Stimulated activated naive CD4-positive, alpha-beta T cell treated with Interleukin-2 at 50 U/mL for 16 hours (primary cell): ENCODE measurements around the gene CES2.
A peak's percentile ranks its signal among the peaks of the same experiment; 100 is the strongest.

Source experiments
- DNase-seq: peaks from one replicate; lab custom pipeline; 2025; lab: John Stamatoyannopoulos, UW

The CES2 gene

GRCh38 chr16:66918803-66919568, 16.3 kb upstream of the CES2 start, which contains the start of gene CDH16:
TSS of gene CDH16 (minus strand) at chr16:66918885. CDS start at chr16:66918065, 820 bp downstream.
- no peak for DNase-seq

- DNase-seq: no peak
Observed at GRCh38 chr16:66919569-66920298, 15.6 kb upstream of the CES2 start.

GRCh38 chr16:66920299-66920590, 15.1 kb upstream of the CES2 start:
- no peak for DNase-seq

DNA sequence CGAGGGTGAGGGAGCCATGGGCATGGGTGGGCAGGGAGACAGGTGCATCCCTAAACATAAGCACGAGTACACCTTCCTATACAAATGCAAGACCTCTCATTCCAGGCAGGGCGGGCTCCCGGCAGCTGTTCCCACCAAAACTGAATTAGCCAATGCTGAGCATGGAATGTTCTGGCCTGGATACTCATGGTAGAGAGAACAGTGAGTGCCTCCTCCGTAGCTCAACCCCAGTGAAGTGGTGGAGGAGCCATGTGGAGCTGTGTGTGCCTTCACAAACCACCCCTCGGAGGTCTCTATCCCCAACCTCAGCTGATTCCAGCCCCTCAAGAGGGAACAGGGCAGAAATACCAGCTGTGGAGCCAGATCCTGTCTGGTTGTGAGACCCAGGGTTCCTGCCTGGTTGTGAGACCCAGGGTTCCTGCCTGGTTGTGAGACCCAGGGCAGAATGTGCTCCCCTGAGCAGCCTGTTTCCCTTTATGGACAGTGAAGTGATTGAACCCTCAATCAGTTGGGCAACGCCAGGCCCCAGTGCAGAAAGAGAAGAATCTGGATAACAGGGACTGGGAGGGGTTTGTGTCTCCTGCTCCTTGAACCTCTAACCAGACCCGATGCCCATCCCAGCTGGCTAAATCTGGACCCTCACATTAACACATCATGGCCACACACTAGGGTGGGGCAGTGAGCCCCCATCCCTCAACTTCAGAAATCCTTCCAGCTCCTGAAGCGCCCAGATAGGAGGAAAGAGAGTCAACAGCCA, 14.2 kb upstream of the CES2 start:
- DNase-seq: no peak

DNA sequence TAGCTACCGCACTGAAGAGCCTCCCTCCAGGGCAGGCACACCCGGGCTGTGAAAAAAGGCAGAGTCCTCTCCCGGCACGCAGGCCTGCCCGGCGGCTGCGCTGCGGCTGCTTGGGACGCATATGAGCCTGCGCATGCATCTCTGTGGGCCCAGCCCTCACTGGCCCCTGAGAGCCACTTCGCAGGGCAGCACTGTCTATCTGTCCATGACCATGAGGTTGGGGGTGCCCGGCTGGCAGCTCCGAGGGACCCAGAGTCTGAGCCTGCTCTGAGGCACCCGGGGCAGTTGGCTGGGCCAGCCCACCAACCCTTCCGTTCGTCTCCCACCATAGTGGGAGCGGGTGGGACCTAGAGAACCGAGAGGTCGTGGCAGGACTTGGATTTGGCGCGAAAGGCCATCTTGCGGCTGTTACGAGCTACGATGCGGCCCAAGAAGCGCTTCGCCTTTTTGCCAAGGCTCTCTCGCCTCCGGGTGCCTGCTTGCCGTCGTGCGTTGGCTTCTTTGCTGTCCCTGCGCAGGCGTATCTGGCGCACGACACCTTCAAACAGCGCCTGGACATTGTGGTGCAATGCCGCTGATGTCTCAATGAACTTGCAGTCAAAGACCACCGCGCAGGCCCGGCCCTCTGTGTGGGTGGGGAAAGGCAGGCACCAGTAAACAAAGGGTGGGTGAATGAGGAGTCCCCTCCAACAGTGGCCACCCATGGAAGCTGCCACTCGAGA, 13.4 kb upstream of the CES2 start:
- no peak for DNase-seq

DNA sequence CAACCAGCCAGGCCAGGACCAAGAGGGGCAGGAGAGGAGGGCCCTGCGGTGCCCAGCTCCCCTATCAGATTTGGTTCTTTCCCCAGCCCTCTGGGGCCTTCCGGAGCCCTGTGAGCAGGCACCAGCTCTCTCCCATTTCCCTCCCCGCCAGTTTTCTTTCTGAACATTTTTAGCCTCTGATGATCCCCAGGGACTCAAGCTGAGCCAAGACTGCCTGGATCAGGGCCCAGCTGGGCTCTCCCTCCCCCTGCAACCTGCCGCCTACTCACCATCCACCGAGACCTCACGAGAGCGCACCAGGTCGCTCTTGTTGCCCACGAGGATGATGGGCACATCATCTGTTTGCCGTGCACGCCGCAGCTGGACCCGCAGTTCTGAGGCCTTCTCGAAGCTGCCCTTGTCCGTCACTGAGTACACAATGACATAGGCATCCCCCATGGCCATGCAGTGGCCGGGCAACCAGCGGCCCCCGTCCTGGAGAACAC, 12.0 kb upstream of the CES2 start:
- DNase-seq: no peak

DNA sequence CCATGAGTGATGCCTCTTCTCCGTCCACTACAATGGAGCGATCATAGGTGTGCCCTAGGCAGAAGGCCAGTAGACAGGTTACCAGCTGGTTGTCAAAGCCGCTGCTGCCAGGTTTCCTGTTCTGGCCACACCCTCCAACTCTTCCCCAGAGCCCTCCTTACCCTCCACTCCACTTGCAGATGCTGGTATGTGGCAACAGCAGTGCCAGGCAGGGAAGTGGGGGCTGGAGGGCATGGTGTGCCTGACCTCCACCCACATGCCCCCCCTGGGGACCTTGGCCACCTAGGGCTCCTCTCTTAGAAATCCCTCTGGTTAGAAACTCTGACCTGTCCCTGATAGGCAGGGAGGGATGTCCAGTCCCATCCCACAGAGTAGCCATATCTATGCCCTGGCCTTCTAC, 11.4 kb upstream of the CES2 start:
- no peak for DNase-seq

GRCh38 chr16:66924527-66925321, 10.6 kb upstream of the CES2 start:
- peak; percentile 35 for DNase-seq

GRCh38 chr16:66925322-66925840, 9.9 kb upstream of the CES2 start, which contains the start of gene RRAD:
TSS of gene RRAD (minus strand) at chr16:66925535. CDS start at chr16:66925179, 356 bp downstream.
- DNase-seq: no peak

DNA sequence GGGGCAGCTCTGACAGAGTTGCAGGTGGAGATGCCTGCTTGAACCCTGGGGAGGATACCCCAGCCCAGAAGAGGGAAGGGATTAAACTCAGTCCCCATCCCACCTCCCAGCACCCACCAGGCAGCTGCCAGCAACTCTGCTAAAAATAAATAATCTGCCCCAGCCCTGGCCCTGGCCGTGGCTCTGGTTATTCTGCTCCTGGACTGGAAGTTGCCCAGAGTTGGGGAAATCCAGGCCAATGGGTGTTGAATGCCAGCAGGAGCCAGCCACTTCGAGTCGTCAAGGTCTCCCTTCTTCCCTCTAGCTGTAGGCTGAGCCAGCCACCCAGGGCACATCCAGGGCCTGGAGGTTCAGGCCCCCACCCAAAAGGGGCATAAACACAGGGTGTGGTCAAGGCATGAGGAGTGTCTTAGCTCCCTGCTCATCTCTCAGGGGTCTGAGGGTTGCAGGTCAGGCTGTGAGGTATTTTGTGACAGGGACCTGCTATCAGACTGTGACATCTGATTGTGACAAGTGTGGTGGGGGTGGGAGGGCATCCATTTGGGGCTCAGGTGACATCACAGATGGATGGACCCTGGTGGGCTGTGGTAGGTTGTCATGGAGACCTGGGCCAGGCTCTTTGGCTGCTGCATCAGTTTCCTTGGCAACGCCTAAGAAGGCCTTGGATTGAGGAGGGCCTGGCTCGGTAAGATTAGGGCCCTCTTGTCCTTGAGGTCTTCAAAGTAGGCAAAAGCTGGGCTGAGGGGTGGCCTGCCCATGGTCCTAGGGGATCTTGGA, 9.0 kb upstream of the CES2 start:
- no peak for DNase-seq

DNA sequence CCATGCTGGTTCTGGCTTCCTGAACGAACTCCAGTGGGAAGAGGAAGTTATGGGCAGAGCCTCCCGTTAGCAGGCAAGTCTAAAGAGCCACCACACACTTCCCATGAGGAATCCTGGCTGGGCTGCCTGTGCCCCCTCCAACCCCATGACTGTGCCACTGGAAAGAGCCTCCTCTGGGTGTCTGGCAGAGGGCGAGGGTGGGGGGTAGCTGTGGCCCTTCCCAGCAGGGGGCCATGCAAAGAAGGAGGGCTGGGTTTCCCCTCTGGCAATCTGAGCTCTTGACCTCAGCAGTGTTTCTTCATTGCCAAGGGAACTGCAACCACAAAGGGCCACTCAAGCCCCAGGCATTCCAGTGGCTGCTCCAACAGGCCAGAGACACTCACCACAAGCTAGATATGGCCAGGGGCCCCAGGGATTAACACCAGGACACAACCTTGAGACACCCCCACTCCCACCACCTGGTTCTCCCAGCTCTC, 8.3 kb upstream of the CES2 start:
- no peak for DNase-seq

DNA sequence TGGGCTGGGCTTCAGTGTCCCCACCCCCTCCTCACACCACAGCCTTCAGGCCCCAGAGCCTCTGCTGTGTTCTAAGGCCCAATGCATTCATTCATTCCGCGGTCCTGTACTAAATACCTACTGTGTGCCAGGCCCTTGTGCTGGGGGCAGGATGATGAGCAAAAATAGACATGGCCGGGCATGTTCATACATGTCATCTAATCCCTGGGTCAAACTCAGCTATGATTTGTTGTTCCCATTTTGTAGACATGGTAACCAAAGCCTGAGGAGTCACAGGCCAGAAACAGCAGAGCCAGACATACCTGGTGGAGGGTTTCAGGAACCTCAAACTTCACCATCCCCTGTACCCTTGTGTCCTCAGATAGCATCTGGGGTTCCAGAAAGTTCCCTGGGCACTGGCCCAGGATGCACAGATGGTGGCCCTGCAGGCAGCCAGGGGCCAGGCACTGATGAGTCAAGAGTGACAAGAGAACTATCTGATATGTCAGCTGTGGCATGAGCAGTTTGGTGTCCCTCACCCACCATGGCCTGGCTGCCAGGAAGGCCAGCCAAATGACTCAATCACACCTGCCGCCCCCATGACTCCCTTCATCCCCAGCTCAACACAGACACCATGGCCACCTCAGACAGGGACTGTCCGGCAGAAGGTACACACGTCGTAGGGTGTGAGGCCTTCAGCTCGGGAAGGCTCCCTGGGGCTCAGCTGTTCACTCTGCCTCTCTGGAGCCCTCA, 7.2 kb upstream of the CES2 start:
- DNase-seq: no peak

DNA sequence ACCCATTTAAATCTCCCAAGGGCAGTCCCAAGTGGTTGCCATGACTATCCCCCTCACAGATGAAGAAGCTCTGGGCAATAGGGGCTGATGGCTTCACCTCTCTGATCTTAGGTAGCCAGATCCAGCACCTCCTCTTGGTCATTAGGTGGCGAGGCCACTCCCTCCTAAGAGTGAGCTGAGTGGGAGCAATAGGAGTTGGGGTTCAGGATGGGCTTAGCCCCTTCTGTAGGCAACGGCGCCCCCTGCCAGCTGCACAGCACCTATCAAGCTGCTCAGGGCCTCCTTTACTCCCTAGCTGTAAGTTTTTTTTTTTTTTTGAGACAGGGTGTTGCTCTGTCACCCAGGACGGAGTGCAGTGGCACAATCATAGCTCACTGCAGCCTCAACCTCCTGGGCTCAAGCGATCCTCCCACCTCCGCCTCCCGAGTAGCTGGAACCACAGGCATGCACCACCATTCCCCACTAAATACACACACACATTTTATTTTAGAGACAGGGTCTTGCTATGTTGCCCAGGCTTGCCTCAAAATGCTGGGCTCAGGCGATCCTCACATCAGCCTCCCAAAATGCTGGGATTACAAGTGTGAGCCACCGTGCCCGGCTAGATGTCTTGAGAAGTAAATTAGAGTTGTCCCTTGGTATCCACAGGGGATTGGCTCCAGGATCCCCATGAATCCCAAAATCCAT, 6.5 kb upstream of the CES2 start:
- DNase-seq: no peak

GRCh38 chr16:66930189-66930588, 5.1 kb upstream of the CES2 start:
- DNase-seq: no peak

GRCh38 chr16:66931665-66932064, 3.7 kb upstream of the CES2 start:
- DNase-seq: no peak

GRCh38 chr16:66932076-66932475, 3.2 kb upstream of the CES2 start:
- no peak for DNase-seq

DNA sequence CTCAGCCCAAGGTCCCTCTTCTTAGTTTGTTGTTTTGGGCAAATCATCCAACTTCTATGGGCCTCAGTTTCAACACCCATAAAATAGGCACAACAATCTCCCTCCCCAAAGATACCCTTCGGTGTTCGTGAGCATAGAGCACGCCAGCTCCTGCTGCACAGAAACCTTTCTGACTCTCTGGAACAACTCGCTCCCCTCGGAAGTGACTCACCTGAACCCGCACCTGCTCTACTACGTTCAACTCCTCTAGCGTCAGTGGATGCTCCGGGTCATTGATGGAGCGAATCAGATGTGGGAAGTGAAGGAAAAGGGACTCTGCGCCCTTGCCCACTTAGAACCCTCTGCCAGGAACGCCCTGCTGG, 1.6 kb upstream of the CES2 start:
- peak; percentile 68 for DNase-seq

GRCh38 chr16:66934138-66934838, 1.0 kb upstream of the CES2 start, which contains the start of gene CIAO2B:
TSS of gene CIAO2B (minus strand) at chr16:66934402. CDS start at chr16:66934364, 38 bp downstream.
- DNase-seq: peak; percentile 85
